HG02970 (cell line): ENCODE data around the gene ITPR2.
"Not testable (repeated sequence)": the region's sequence is repeated elsewhere in the genome, so short reads cannot be mapped to it uniquely, and the experiment has no call there.

Experiments
- ATAC-seq: cut with Tn5 transposase; IDR thresholded peaks from one replicate; pipeline ENCODE4 v1.9.1; 2021; ENCODE audit warnings: mild to moderate bottlenecking, moderate library complexity, moderate number of reproducible peaks; ENCODE audit not compliant: unreplicated experiment, low FRiP score

The ITPR2 gene

GRCh38 chr12:26684101-26684500 is 148.9 kb downstream of the ITPR2 start:
- no peak for ATAC-seq

GRCh38 chr12:26683443-26683842 is 149.6 kb downstream of the ITPR2 start:
- no peak for ATAC-seq

GRCh38 chr12:26680727-26681455 is 152.1 kb downstream of the ITPR2 start:
- no peak for ATAC-seq

GRCh38 chr12:26678697-26679660 is 154.0 kb downstream of the ITPR2 start:
- ATAC-seq, result no peak

GRCh38 chr12:26671487-26671886 is 161.5 kb downstream of the ITPR2 start:
- not testable (repeated sequence) for ATAC-seq

- no peak for ATAC-seq
Observed at GRCh38 chr12:26668847-26669246, 164.1 kb downstream of the ITPR2 start.

- ATAC-seq, result no peak
Observed at GRCh38 chr12:26668230-26668629, 164.8 kb downstream of the ITPR2 start.

- ATAC-seq, result no peak
Observed at GRCh38 chr12:26666286-26666685, 166.7 kb downstream of the ITPR2 start.

- no peak for ATAC-seq
Observed at GRCh38 chr12:26661399-26661798, 171.6 kb downstream of the ITPR2 start.

- ATAC-seq, result no peak
Observed at GRCh38 chr12:26659930-26660329, 173.1 kb downstream of the ITPR2 start.

GRCh38 chr12:26658991-26659390 is 174.0 kb downstream of the ITPR2 start:
- no peak for ATAC-seq

GRCh38 chr12:26654623-26655022 is 178.4 kb downstream of the ITPR2 start:
- no peak for ATAC-seq

GRCh38 chr12:26651566-26652188 is 181.3 kb downstream of the ITPR2 start:
- ATAC-seq, result no peak

- no peak for ATAC-seq
Observed at GRCh38 chr12:26651036-26651435, 182.0 kb downstream of the ITPR2 start.

GRCh38 chr12:26648999-26649398 is 184.0 kb downstream of the ITPR2 start:
- ATAC-seq, result no peak

GRCh38 chr12:26648584-26648983 is 184.4 kb downstream of the ITPR2 start:
- ATAC-seq, result no peak

GRCh38 chr12:26648066-26648465 is 184.9 kb downstream of the ITPR2 start:
- ATAC-seq, result no peak

GRCh38 chr12:26647088-26647487 is 185.9 kb downstream of the ITPR2 start:
- ATAC-seq, result no peak

- no peak for ATAC-seq
Observed at GRCh38 chr12:26646571-26646970, 186.4 kb downstream of the ITPR2 start.

- not testable (repeated sequence) for ATAC-seq
Observed at GRCh38 chr12:26644376-26644775, 188.6 kb downstream of the ITPR2 start.
